Embryonic facial prominence (tissue), 1 donor: ENCODE data around the gene RNU6-9.
"Not testable (repeated sequence)": the region's sequence is repeated elsewhere in the genome, so short reads cannot be mapped to it uniquely, and the experiment has no call there.

ENCODE experiments used
- DNase-seq: peaks from one replicate; pipeline ENCODE4 v3.0.0-alpha.2; 2016; ENCODE audit errors: extremely low spot score

The RNU6-9 gene

DNA sequence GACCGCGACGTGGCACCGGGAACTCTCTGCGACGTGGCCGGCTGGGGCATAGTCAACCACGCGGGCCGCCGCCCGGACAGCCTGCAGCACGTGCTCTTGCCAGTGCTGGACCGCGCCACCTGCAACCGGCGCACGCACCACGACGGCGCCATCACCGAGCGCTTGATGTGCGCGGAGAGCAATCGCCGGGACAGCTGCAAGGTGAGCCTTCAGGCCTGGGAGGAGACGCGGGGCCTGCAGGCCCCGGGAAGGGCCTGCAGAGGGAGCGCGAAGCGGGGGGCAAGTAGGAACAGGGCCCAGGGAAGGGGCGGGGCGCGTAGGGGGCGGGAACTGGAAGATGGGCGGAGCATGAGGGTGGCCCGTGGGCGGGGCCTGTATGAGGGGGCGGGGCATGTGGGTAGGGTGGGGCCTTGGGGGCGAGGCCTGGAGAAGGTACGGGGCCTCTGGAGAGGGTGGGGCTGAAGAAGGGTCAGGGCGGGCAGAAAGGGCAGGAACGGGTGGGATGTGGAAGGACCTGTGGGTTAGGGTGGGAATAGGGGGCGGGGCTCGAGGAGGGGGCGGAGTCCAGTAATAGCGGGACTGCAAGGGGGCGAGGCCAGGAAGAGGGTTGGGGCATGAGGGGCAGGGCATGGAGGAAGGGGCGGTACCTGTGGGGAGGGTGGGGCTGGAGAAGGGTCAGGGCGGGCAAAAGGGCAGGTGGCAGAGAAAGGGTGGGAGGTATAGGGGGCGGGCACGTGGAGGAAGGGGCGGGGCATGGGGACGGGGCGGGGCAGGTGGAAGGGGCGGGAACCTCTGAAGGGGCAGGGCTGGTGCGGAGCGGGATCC lies 31.3 kb upstream of the RNU6-9 start:
- no peak for DNase-seq

- DNase-seq, result no peak
Measured at GRCh38 chr19:862581-863314, 30.5 kb upstream of the RNU6-9 start.

DNA sequence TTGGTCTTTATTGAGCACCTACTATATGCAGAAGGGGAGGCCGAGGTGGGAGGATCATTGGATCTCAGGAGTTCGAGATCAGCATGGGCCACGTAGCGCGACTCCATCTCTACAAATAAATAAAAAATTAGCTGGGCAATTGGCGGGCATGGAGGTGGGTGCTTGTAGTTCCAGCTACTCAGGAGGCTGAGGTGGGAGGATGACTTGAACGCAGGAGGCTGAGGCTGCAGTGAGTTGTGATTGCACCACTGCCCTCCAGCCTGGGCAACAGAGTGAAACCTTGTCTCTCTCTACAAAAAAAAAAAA lies 30.0 kb upstream of the RNU6-9 start:
- no peak for DNase-seq

DNA sequence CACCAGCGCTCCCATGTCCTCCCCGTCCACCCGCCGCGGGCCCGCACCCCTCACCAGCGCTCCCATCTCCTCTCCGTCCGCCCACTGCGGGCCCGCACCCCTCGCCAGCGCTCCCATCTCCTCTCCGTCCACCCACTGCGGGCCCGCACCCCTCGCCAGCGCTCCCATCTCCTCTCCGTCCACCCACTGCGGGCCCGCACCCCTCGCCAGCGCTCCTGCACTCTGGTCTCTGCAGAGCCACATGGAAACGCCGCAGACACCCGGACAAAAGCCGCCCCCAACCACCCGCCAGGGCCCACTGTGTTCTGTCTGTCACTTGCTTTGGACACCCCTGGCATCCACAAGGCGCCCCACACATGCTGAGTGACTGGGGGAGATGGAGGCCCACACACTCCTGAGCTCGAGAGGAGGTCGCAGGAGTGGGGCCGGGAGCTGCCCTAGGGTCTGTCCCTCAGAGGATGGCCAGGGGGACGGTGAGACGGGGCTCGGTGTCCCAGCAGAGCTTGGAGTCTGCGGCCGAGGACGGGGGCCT lies 26.4 kb upstream of the RNU6-9 start:
- no peak for DNase-seq

DNA sequence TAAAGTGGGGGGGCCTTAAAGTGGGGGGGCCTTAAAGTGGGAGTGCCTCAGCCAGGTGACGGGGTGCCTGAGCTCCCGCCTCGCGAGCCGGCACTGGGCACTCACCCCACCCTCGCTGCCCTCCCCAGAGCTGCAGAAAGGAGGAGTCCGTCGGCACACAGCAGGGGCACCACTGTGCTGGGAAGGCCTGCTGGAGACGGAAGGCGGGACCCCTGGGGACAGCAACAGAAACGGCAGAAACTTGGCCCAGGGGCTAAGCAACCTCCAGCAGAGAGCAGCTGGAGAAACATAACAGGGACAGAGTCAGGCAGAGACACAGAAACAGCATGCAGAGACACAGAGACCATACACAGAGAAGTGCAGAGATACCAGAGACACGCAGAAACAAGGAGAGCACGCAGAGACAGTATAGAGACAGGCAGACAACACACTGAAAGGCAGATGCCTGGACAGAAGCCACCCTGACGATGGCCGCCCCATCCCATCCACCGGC lies 25.9 kb upstream of the RNU6-9 start:
- DNase-seq, result no peak

- DNase-seq, result no peak
Measured at GRCh38 chr19:867855-868457, 25.3 kb upstream of the RNU6-9 start.

GRCh38 chr19:868458-869244 lies 24.6 kb upstream of the RNU6-9 start:
- no peak for DNase-seq

DNA sequence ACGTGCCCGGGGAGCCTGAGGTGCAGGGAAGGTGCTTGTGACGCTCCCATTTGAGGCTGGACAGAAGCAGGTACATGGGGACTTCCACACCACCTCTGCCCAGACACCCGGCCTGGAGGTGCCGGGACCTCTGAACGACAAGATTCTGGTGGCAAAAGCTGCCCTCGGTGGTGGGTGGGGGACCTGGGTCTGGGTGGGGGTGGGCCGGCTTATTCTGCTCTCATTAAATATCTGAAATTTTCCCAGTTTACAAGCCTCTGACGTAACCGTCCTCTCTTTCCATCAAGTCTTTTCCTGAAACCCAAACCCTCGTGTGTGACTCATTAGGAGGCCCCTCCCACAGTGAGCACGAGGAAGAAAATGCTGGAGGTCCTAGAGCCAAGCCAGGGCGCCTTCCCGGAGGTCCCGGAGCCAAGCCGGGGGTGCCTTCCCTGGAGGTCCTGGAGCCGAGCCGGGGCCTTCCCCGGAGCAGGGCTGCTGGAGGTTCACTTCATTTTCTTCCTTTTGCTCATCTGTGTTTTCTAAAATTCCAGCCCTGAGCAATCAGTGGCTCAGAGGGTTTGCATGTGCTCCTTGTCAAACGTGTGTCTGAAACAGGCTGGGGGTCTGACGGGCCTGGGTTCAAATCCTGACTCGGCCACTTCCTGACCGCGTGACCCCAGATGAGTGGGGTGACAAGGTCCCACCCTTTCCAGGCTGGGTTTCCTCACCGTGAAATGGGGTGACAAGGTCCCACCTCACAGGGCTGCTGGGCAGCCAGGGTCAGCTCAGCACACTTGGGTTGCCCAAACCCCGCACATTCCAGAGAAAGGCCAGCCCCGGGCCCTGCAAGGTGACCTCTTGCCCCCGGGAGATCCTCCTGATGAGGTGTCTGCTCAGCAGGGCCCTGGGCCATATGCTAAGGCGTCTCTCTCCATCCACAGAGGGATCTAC lies 23.8 kb upstream of the RNU6-9 start:
- DNase-seq, result no peak

- no peak for DNase-seq
Measured at GRCh38 chr19:870314-870713, 23.0 kb upstream of the RNU6-9 start.

DNA sequence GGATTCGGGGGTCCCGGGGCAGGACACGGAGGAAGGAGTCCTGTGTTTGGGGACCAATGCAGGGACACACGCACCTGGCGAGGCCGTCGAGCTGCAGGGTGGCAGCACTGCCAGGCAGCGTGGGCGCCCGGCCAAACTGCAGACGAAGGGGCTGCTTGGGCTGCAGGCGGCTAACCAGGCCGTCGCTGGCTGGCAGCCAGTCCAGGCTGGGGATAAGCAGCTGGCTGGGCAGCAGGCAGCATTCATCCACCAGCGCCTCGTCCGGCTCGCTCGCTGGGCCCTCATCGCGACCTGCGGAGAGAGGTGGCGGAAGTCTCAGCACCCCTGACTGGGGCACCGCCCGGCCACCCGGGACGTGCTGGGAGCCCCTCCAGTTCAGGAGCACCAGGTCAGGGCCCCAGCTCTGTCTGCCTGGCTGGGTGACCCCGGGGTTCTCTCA lies 22.3 kb upstream of the RNU6-9 start:
- DNase-seq, result no peak

GRCh38 chr19:871446-872265 lies 21.6 kb upstream of the RNU6-9 start:
- no peak for DNase-seq

DNA sequence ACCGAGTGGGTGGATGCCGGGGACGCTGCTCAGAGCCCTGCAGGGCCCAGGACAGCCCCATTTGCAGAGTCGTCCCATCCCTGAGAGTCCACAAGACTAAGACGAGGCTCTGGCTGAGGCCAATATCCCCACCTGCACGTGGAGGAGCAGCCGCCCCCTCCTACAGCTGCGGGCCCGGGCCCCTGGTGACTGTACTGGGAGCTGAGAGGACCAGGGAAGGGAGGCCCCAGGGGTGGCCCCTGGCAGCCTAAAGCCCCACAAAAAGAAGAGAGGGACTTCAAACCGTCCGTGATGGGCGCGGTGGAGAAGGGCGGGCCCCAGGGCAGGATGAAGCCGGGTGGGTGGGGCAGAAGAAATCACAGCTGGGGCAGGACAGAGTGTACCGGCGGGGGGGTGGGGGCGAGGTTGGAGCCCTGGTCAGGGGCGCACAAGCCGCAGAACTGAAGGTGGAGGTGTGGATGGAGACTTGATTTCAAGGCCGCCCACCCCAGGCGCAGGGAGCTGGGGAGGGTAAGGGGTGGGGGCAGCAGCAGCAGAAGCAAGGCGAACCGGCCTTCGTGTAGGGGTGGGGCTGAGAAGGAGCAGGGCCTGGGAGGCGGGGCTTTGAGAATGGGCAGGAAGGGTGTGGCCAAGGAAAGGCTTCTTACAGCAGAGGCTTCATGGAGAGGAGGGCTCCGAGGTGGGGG lies 20.9 kb upstream of the RNU6-9 start:
- no peak for DNase-seq

DNA sequence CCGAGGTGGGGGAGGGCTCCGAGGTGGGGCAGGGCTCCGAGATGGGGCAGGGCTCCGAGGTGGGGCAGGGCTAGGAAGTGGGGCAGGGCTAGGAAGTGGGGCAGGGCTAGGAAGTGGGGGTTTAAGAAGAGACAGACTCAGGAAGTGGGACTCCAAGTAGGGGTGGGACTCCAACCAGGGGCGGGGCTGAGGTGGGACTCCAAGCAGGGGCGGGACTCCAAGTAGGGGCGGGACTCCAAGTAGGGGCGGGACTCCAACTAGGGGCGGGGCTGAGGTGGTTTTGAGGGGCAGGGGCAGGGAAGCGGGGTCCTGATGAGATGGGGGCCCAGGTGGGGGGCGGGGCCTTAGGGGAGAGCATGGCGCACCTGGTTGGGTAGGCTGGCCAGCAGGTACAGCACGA lies 20.2 kb upstream of the RNU6-9 start:
- DNase-seq, result no peak

DNA sequence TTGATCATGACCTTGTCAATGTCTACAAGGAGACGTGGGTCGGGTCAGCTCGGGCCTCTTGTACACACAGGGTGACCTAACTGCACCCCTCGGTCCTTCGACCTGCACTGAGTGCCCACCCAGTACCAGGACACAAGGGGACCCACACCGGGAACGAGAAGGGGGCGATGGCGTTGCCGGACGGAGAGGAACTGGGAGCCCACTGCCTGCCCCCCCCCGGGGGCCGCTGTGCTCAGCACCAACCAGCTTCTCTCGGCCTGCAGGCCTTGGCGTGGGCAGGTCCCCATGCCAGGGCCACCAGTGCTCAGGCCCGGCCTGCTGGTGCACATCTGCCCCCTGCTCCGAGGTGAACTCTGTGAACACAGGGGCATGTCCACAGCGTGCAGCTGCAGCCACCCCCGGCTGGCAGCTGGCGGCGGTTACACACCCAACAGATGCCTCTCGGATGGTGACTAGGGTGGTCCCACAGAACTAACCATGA lies 19.7 kb upstream of the RNU6-9 start:
- DNase-seq, result no peak

- no peak for DNase-seq
Measured at GRCh38 chr19:875265-875879, 17.9 kb upstream of the RNU6-9 start.

- DNase-seq, result no peak
Measured at GRCh38 chr19:876089-876488, 17.2 kb upstream of the RNU6-9 start.

GRCh38 chr19:876780-877314 lies 16.4 kb upstream of the RNU6-9 start:
- no peak for DNase-seq

DNA sequence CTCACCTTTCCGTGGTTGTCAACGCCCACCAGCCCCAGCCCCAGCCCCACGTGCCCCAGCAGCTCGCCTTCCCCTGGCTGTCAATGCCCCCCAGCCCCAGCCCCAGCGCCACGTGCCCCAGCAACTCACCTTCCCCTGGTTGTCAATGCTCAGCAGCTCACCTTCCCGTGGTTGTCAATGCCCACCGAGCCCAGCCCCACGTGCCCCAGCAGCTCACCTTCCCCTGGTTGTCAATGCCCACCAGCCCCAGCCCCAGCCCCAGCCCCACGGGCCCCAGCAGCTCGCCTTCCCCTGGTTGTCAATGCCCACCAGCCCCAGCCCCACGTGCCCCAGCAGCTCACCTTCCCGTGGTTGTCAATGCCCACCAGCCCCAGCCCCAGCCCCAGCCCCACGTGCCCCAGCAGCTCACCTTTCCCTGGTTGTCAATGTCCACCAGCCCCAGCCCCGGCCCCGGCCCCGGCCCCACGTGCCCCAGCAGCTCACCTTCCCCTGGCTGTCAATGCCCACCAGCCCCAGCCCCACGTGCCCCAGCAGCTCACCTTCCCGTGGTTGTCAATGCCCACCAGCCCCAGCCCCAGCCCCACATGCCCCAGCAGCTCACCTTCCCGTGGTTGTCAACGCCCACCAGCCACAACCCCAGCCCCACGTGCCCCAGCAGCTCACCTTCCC lies 15.2 kb upstream of the RNU6-9 start:
- not testable (repeated sequence) for DNase-seq
